Esophagus muscularis mucosa (tissue), 4 donors: ENCODE results near the gene PLCH2. TPM values are rescaled to one million over a fixed set of nuclear protein-coding genes. Genes with fewer than 3 reads are reported as not detected.

Experiments
- DNase-seq: peaks from one replicate; pipeline ENCODE4 v3.0.0-alpha.2; 2017; ENCODE audit errors: extremely low spot score
- H3K27ac ChIP-seq, 4 donors: fragments of 200-600 bp; sonication (generic); replicated peaks in 1 of 4; 1 replicate in 3 of 4; 2 replicates in 1 of 4; pipeline ENCODE4 v1.5.1; 2016 to 2019; ENCODE audit warnings: mild to moderate bottlenecking in 1 of 4
- H3K27me3 ChIP-seq, 4 donors: fragments of 200-600 bp; sonication (generic); one replicate each; pipeline versions ENCODE4 v1.5.1 to v1.6.0; 2016 to 2019
- H3K36me3 ChIP-seq, 4 donors: fragments of 200-600 bp; sonication (generic); one replicate each; pipeline ENCODE4 v1.5.1; 2016 to 2019
- H3K4me1 ChIP-seq, 4 donors: fragments of 200-600 bp; sonication (generic); one replicate each; pipeline ENCODE4 v1.5.1; 2016 to 2019
- H3K4me3 ChIP-seq, 4 donors: fragments of 200-600 bp; sonication (generic); 1 replicate in 2 of 4; 2 replicates in 2 of 4; pipeline ENCODE4 v1.5.1; 2016 to 2019; ENCODE audit warnings: mild to moderate bottlenecking in 4 of 4, moderate library complexity in 1 of 4
- H3K9me3 ChIP-seq, 4 donors: fragments of 200-600 bp; sonication (generic); 1 replicate in 3 of 4; 2 replicates in 1 of 4; pipeline ENCODE4 v1.5.1; 2016 to 2019
- CTCF ChIP-seq, 3 experiments: fragments of 200-600 bp in 2 of 3; fragments of 450-650 bp in 1 of 3; sonication (generic) in 2 of 3; IDR thresholded peaks; one replicate each; pipeline ENCODE4 v1.5.1; 2017 to 2019; ENCODE audit warnings: antibody characterized with exemption in 3 of 3, mild to moderate bottlenecking in 2 of 3, moderate library complexity in 1 of 3
- EP300 ChIP-seq: sonication (generic); formaldehyde crosslinking; IDR thresholded peaks from one replicate; pipeline ENCODE4 v1.6.1; 2017; ENCODE audit warnings: antibody characterized with exemption
- POLR2A ChIP-seq: fragments of 450-650 bp; IDR thresholded peaks from one replicate; pipeline ENCODE4 v1.6.1; 2017; ENCODE audit warnings: antibody characterized with exemption, moderate library complexity, mild to moderate bottlenecking, low read depth
- POLR2AphosphoS5 ChIP-seq, 2 donors: sonication (generic); formaldehyde crosslinking; IDR thresholded peaks; one replicate each; pipeline ENCODE4 v1.6.1; 2017; ENCODE audit warnings: antibody characterized with exemption in 2 of 2
- WGBS: methylation state at CpG from one replicate; pipeline ENCODE4 v1.1.5; 2018; 5-methylcytosine and 5-hydroxymethylcytosine counted together
- intact Hi-C: fragments of 100-400 bp; cut with DNase I; formaldehyde crosslinking; loops from one replicate; pipeline ENCODE4 v1.15.1; 2023
- total RNA-seq, 4 donors: library from RNA; depleted of rRNA; stranded (reverse); fragments of >200 nt; gene quantifications; one replicate each; pipeline versions ENCODE4 v1.1.0 to v1.2.1, GENCODE V29; 2016

PLCH2 gene
- total RNA-seq, 4 donors from 2014 or later: 0.06 to 0.42 (median 0.26) TPM

GRCh38 chr1:2460203-2460602 lies 15.9 kb upstream of the PLCH2 start:
- no peaks in the 10 kb centered on the region for H3K36me3 ChIP-seq
- no peaks in the 10 kb centered on the region for H3K9me3 ChIP-seq
- TF ChIP-seq POLR2AphosphoS5 (IDR thresholded peaks at IDR 0.05) (no peak), EP300 (no peak), CTCF (IDR thresholded peaks at IDR 0.05) (no peak), POLR2A (no peak)
- peaks cover 0 to 5% (median 2%) of the 10 kb centered on the region in 4 donors for H3K4me1 ChIP-seq
- intact Hi-C loops: no loop called here
- H3K27ac ChIP-seq: no peak overlapping the region
- WGBS: 72% methylated on average over 8 of the region's 8 CpGs
- H3K27me3 ChIP-seq: peaks cover 0 to 95% (median 12%) of the 10 kb centered on the region in 4 donors
- no peak overlapping the region for H3K4me3 ChIP-seq
- DNase-seq: no peak

- H3K36me3 ChIP-seq: no peaks in the 10 kb centered on the region
- TF ChIP-seq EP300 (no peak), POLR2AphosphoS5 (IDR thresholded peaks at IDR 0.05) (no peak), POLR2A (no peak), CTCF (IDR thresholded peaks at IDR 0.05) (no peak)
- intact Hi-C loops: no loop called here
- WGBS: 84% methylated on average over 7 of the region's 18 CpGs
- H3K4me3 ChIP-seq: no peak overlapping the region
- H3K27me3 ChIP-seq: peaks cover 0 to 95% (median 12%) of the 10 kb centered on the region in 4 donors
- H3K9me3 ChIP-seq: no peaks in the 10 kb centered on the region
- peaks cover 0 to 5% (median 2%) of the 10 kb centered on the region in 4 donors for H3K4me1 ChIP-seq
- DNase-seq: no peak
- H3K27ac ChIP-seq: no peak overlapping the region
These were observed 14.9 kb upstream of the PLCH2 start for GRCh38 chr1:2460996-2461751.

GRCh38 chr1:2462819-2463218 lies 13.3 kb upstream of the PLCH2 start:
- Histone ChIP-seq H3K9me3 (no peaks in the 10 kb centered on the region), H3K4me1 (peaks cover 0 to 16% (median 7%) of the 10 kb centered on the region in 4 donors), H3K4me3 (no peak overlapping the region), H3K36me3 (no peaks in the 10 kb centered on the region), H3K27ac (no peak overlapping the region), H3K27me3 (peaks cover 0 to 95% (median 25%) of the 10 kb centered on the region in 4 donors)
- DNase-seq: no peak
- WGBS: 30% methylated on average over 15 of the region's 15 CpGs
- TF ChIP-seq POLR2A: no peak
- no peak for TF ChIP-seq POLR2AphosphoS5 (IDR thresholded peaks at IDR 0.05)
- TF ChIP-seq EP300: no peak
- no peak for TF ChIP-seq CTCF (IDR thresholded peaks at IDR 0.05)
- intact Hi-C loops: no loop called here

- intact Hi-C loops: no loop called here
- H3K4me3 ChIP-seq: no peak overlapping the region
- H3K27ac ChIP-seq: no peak overlapping the region
- H3K9me3 ChIP-seq: no peaks in the 10 kb centered on the region
- TF ChIP-seq POLR2AphosphoS5 (IDR thresholded peaks at IDR 0.05) (no peak), EP300 (no peak), POLR2A (no peak), CTCF (IDR thresholded peaks at IDR 0.05) (no peak)
- no CpG with 5 or more reads among the region's 17 CpGs for WGBS
- DNase-seq: no peak
- H3K4me1 ChIP-seq: peaks cover 0 to 16% (median 7%) of the 10 kb centered on the region in 4 donors
- peaks cover 0 to 96% (median 26%) of the 10 kb centered on the region in 4 donors for H3K27me3 ChIP-seq
- H3K36me3 ChIP-seq: no peaks in the 10 kb centered on the region
These were observed 12.7 kb upstream of the PLCH2 start for GRCh38 chr1:2463396-2463795.
